CD4-positive, CD25-positive, alpha-beta regulatory T cell (primary cell): Measurements from ENCODE around the gene ZNF547. TPM values are rescaled to one million over a fixed set of nuclear protein-coding genes. Genes with fewer than 3 reads are reported as not detected.

Source experiments
- ATAC-seq, 2 donors: fragments of 150-1000 bp; cut with Tn5 transposase; one replicate each; pipeline ENCODE4 v1.10.0; 2021; ENCODE audit warnings: low read depth in 2 of 2, moderate number of reproducible peaks in 2 of 2, moderate library complexity in 1 of 2
- DNase-seq, 3 donors: peaks; one replicate each; pipeline versions ENCODE4 v3.0.0 to v3.0.0-alpha.2; 2012 to 2022; ENCODE audit warnings: mixed read lengths in 1 of 3
- H3K27ac ChIP-seq: one replicate; pipeline ENCODE4 v1.7.0; 2013; ENCODE audit warnings: mild to moderate bottlenecking, low read length; ENCODE audit not compliant: insufficient read depth, poor library complexity, severe bottlenecking
- H3K27me3 ChIP-seq: one replicate; pipeline ENCODE4 v1.7.0; 2013; ENCODE audit warnings: low read length; ENCODE audit not compliant: control insufficient read depth, insufficient read depth
- H3K36me3 ChIP-seq: one replicate; pipeline ENCODE4 v1.7.0; 2013; ENCODE audit warnings: mild to moderate bottlenecking, low read length, moderate library complexity; ENCODE audit not compliant: control insufficient read depth, insufficient read depth
- H3K4me1 ChIP-seq: 2 replicates; pipeline ENCODE4 v1.7.0; 2013; ENCODE audit warnings: mild to moderate bottlenecking, low read length; ENCODE audit not compliant: insufficient read depth, control insufficient read depth, poor library complexity, severe bottlenecking
- H3K4me3 ChIP-seq: one replicate; pipeline ENCODE4 v1.7.0; 2013; ENCODE audit warnings: low read depth, mild to moderate bottlenecking, low read length, moderate library complexity
- H3K9me3 ChIP-seq, 2 experiments: 1 replicate in 1 of 2; 2 replicates in 1 of 2; pipeline ENCODE4 v1.7.0; 2013; ENCODE audit warnings: low read length in 2 of 2, mild to moderate bottlenecking in 1 of 2, moderate library complexity in 1 of 2; ENCODE audit not compliant: control insufficient read depth in 2 of 2
- H3K27ac Mint-ChIP-seq, 3 donors: one replicate each; pipeline ENCODE4 v1.8.0; 2020 to 2022; ENCODE audit warnings: mild to moderate bottlenecking in 3 of 3, mixed read lengths in 3 of 3, moderate library complexity in 2 of 3
- H3K27me3 Mint-ChIP-seq: one replicate; pipeline ENCODE4 v1.8.0; 2022; ENCODE audit warnings: mild to moderate bottlenecking, mixed read lengths
- H3K36me3 Mint-ChIP-seq: one replicate; pipeline ENCODE4 v1.8.0; 2020; ENCODE audit warnings: mixed read lengths
- H3K4me1 Mint-ChIP-seq, 4 donors: one replicate each; pipeline ENCODE4 v1.8.0; 2020 to 2022; ENCODE audit warnings: mixed read lengths in 4 of 4, mild to moderate bottlenecking in 1 of 4
- H3K4me3 Mint-ChIP-seq, 4 donors: one replicate each; pipeline ENCODE4 v1.8.0; 2020 to 2022; ENCODE audit warnings: mild to moderate bottlenecking in 4 of 4, mixed read lengths in 4 of 4, moderate library complexity in 3 of 4
- H3K9me3 Mint-ChIP-seq, 7 donors: one replicate each; pipeline ENCODE4 v1.8.0; 2020 to 2022; ENCODE audit warnings: mixed read lengths in 7 of 7, mild to moderate bottlenecking in 3 of 7, moderate library complexity in 2 of 7
- polyA plus RNA-seq, 4 donors: library from polyadenylated mRNA; unstranded; fragments of 300-500 nt; fragmentation: Illumina TruSeq; gene quantifications; one replicate each; pipeline ENCODE4 v1.2.3, GENCODE V29; 2021
- total RNA-seq: library from RNA; stranded (reverse); gene quantifications from one replicate; pipeline ENCODE4 v1.2.3, GENCODE V29; 2022

ZNF547 gene
- total and polyA plus RNA-seq, 5 donors from 2014 or later: 0.77 to 2.1 (median 1.7) TPM; not detected in 1

GRCh38 chr19:57389730-57390598 lies 26.6 kb downstream of the ZNF547 start, which contains the start of gene ZNF548:
ZNF548 (plus strand) TSS chr19:57389854; CDS start chr19:57390100, 246 bp downstream.
- Mint-ChIP-seq H3K27me3 (no peaks in the 10 kb centered on the region), H3K36me3 (peaks cover 41% of the 10 kb centered on the region), H3K9me3 (peaks cover 2 to 31% (median 18%) of the 10 kb centered on the region in 7 donors), H3K4me1 (peaks cover 13 to 37% (median 28%) of the 10 kb centered on the region in 4 donors), H3K4me3 (peak within 1 kb of the TSS; percentile 94 to 98 (median 96)), H3K27ac (peak within 1 kb of the TSS; percentile 97 to 98 (median 97))
- Histone ChIP-seq H3K27me3 (no peaks in the 10 kb centered on the region), H3K9me3 (peaks cover 11 to 19% of the 10 kb centered on the region in 2 experiments), H3K4me3 (peak within 1 kb of the TSS; percentile 83), H3K27ac (peak within 1 kb of the TSS; percentile 94), H3K36me3 (peaks cover 23% of the 10 kb centered on the region), H3K4me1 (peaks cover 15% of the 10 kb centered on the region)
- peak; percentile 93 to 98 (median 97) for DNase-seq
- ATAC-seq: peak; percentile 99

- H3K4me1 ChIP-seq: peaks cover 2% of the 10 kb centered on the region
- H3K9me3 ChIP-seq: peaks cover 47 to 70% of the 10 kb centered on the region in 2 experiments
- H3K27me3 ChIP-seq: no peaks in the 10 kb centered on the region
- H3K27me3 Mint-ChIP-seq: no peaks in the 10 kb centered on the region
- H3K4me1 Mint-ChIP-seq: peaks cover 6 to 23% (median 13%) of the 10 kb centered on the region in 4 donors
- ATAC-seq (no peak), DNase-seq (no peak)
- peaks cover 8 to 69% (median 35%) of the 10 kb centered on the region in 7 donors for H3K9me3 Mint-ChIP-seq
- H3K36me3 Mint-ChIP-seq: peaks cover 90% of the 10 kb centered on the region
- peaks cover 69% of the 10 kb centered on the region for H3K36me3 ChIP-seq
- no peak overlapping the region for H3K27ac ChIP-seq
- no peak overlapping the region for H3K4me3 ChIP-seq
- no peak overlapping the region for H3K27ac Mint-ChIP-seq
- H3K4me3 Mint-ChIP-seq: no peak overlapping the region
These were observed 32.4 kb downstream of the ZNF547 start for GRCh38 chr19:57395710-57396109.

- Histone ChIP-seq H3K27ac (no peak overlapping the region), H3K27me3 (no peaks in the 10 kb centered on the region), H3K36me3 (peaks cover 56% of the 10 kb centered on the region), H3K4me3 (no peak overlapping the region), H3K4me1 (no peaks in the 10 kb centered on the region), H3K9me3 (peaks cover 51 to 86% of the 10 kb centered on the region in 2 experiments)
- ATAC-seq (no peak), DNase-seq (no peak)
- peaks cover 71% of the 10 kb centered on the region for H3K36me3 Mint-ChIP-seq
- peaks cover 8 to 68% (median 38%) of the 10 kb centered on the region in 7 donors for H3K9me3 Mint-ChIP-seq
- H3K4me1 Mint-ChIP-seq: peaks cover 0 to 6% (median 3%) of the 10 kb centered on the region in 4 donors
- H3K27ac Mint-ChIP-seq: no peak overlapping the region
- H3K4me3 Mint-ChIP-seq: no peak overlapping the region
- H3K27me3 Mint-ChIP-seq: no peaks in the 10 kb centered on the region
These were observed 35.5 kb downstream of the ZNF547 start for GRCh38 chr19:57398868-57399267.

GRCh38 chr19:57403737-57404563 lies 40.6 kb downstream of the ZNF547 start:
- peaks cover 19 to 48% of the 10 kb centered on the region in 2 experiments for H3K9me3 ChIP-seq
- H3K9me3 Mint-ChIP-seq: peaks cover 0 to 22% (median 12%) of the 10 kb centered on the region in 7 donors
- peaks cover 0 to 10% (median 6%) of the 10 kb centered on the region in 4 donors for H3K4me1 Mint-ChIP-seq
- no peak overlapping the region for H3K27ac Mint-ChIP-seq
- peaks cover 20% of the 10 kb centered on the region for H3K36me3 Mint-ChIP-seq
- ATAC-seq (no peak), DNase-seq (no peak)
- peaks cover 7% of the 10 kb centered on the region for H3K36me3 ChIP-seq
- no peaks in the 10 kb centered on the region for H3K4me1 ChIP-seq
- no peak overlapping the region for H3K27ac ChIP-seq
- no peak overlapping the region for H3K4me3 Mint-ChIP-seq
- no peak overlapping the region for H3K4me3 ChIP-seq
- H3K27me3 Mint-ChIP-seq: no peaks in the 10 kb centered on the region
- no peaks in the 10 kb centered on the region for H3K27me3 ChIP-seq

- Mint-ChIP-seq H3K36me3 (peaks cover 2% of the 10 kb centered on the region), H3K4me1 (peaks cover 11 to 21% (median 14%) of the 10 kb centered on the region in 4 donors), H3K9me3 (peaks cover 3 to 11% (median 6%) of the 10 kb centered on the region in 7 donors), H3K27me3 (no peaks in the 10 kb centered on the region), H3K27ac (no peak overlapping the region), H3K4me3 (peak overlapping the region in 1 of 4 donors; percentile 20)
- ATAC-seq: peak; percentile 27 to 33
- Histone ChIP-seq H3K27me3 (no peaks in the 10 kb centered on the region), H3K9me3 (peaks cover 7 to 26% of the 10 kb centered on the region in 2 experiments), H3K27ac (no peak overlapping the region), H3K4me1 (peaks cover 8% of the 10 kb centered on the region), H3K36me3 (no peaks in the 10 kb centered on the region), H3K4me3 (no peak overlapping the region)
- DNase-seq: peak; percentile 53 to 69 (median 66)
These were observed 43.3 kb downstream of the ZNF547 start for GRCh38 chr19:57406516-57407123.

GRCh38 chr19:57410877-57411671 lies 47.7 kb downstream of the ZNF547 start, which contains the start of gene ZNF17:
ZNF17 (plus strand) TSS chr19:57411161; CDS start chr19:57413616, 2,455 bp downstream.
- DNase-seq (peak; percentile 89 to 96 (median 91)), ATAC-seq (peak; percentile 100)
- H3K4me1 Mint-ChIP-seq: peaks cover 16 to 37% (median 24%) of the 10 kb centered on the region in 4 donors
- peak within 1 kb of the TSS; percentile 38 to 94 (median 92) for H3K27ac Mint-ChIP-seq
- peaks cover 6 to 24% (median 15%) of the 10 kb centered on the region in 7 donors for H3K9me3 Mint-ChIP-seq
- H3K9me3 ChIP-seq: peaks cover 11 to 13% of the 10 kb centered on the region in 2 experiments
- H3K27ac ChIP-seq: peak within 1 kb of the TSS; percentile 63
- H3K36me3 Mint-ChIP-seq: peaks cover 36% of the 10 kb centered on the region
- H3K4me3 ChIP-seq: peak within 1 kb of the TSS; percentile 90
- peaks cover 14% of the 10 kb centered on the region for H3K4me1 ChIP-seq
- peaks cover 22% of the 10 kb centered on the region for H3K36me3 ChIP-seq
- H3K27me3 Mint-ChIP-seq: no peaks in the 10 kb centered on the region
- H3K4me3 Mint-ChIP-seq: peak within 1 kb of the TSS; percentile 94 to 100 (median 96)
- no peaks in the 10 kb centered on the region for H3K27me3 ChIP-seq
